ENCODE data around the gene KIRREL2.

DNA sequence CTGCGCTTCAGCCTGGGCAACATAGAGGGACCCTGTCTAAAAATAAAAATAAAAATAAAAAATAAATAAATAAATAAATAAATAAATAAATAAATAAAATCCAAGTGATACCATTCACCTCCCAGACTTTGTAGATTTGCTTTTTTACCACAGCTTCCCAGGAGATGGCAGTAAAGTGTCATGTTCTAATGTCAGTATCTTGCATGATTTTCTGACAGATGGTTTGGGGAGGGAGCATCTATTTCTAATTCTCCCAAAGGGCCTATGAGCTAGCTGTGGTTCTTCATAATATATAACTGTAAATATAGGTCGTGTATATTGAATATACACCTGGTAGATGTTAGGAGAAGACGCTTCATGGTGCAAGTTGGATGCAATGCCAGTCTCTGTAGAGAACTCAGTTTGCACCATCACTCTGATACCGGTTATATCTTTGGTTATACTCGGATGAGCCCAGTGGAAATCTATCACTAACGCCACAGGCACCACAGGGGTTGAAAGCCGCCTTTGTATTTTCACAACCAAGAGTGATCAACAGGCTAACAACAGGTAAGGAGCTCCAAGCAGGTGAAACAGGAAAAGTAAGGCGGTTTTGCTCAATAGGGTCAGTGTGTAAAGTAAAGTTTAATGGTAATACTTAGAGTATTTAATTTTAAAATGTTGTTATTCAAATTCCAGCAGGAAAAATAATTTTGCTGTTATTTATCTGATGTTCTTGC, 25.6 kb downstream of the KIRREL2 start:
- TF ChIP-seq CTCF (IDR thresholded peaks at IDR 0.05) (peak; percentile 80), EZH2 (IDR thresholded peaks at IDR 0.05; ENCODE audit: borderline replicate concordance, insufficient read depth, low read depth, low read length, poor library complexity, severe bottlenecking) (no peak)

All from B cell (primary cell).